ENCODE results near the gene CDCA7.
"Not testable (repeated sequence)": the region's sequence is repeated elsewhere in the genome, so short reads cannot be mapped to it uniquely, and the experiment has no call there.

The CDCA7 gene

GRCh38 chr2:173370198-173370597, 15.5 kb downstream of the CDCA7 start:
- DNase-seq = no peak

GRCh38 chr2:173371023-173371422, 16.4 kb downstream of the CDCA7 start:
- DNase-seq = no peak

DNA sequence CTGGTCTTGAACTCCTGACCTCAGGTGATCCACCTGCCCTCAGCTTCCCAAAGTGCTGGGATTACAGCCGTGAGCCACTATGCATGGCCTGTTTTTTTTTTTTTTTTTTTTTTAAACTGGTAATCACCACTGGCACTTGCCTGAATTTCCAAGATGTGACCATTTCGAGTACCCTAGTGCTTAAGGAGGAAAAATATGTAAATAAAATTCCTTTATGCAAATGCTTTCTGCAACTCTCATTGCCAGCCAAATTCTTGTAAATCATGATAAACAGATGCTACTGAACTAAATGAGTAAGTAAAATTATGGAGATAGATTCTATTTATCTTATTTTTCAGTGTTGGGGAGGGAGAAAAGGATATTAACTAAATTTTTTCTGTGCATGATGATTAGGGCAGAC, 18.6 kb downstream of the CDCA7 start:
- no peak for DNase-seq

DNA sequence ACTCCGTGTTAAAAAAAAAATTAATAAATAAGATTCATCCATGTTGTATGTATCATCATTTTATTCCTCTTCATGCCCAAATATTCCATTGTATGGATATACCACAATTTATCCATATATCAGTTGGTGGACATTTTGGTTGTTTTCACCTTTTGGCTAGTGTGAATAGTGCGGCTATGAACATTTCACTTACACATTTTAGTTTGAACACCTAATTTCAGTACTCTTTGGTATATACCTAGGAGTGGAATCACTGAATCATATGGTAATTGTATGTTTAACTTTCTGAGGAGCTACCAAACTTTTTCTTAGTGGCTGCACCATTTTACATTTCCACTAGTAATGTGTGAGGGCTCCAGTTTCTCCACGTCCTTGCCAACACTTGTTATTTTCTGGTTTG, 20.0 kb downstream of the CDCA7 start:
- DNase-seq = no peak

DNA sequence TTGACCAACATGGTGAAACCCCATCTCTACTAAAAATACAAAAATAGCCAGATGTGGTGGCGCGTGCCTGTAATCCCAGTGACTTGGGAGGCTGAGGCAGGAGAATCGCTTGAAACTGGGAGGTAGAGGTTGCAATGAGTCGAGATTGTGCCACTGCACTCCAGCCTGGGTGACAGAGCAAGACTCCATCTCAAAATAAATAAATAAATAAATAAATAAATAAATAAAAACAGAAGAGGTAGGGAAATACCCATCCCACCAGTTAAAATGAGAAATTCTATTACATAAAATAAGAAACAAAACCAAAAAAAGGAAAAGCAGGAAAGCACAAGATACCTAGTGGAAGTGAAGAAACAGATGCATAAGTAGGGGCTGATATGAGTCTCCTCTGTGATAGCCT, 30.9 kb downstream of the CDCA7 start:
- not testable (repeated sequence) for DNase-seq

GRCh38 chr2:173386021-173386737, 31.5 kb downstream of the CDCA7 start:
- DNase-seq = no peak

DNA sequence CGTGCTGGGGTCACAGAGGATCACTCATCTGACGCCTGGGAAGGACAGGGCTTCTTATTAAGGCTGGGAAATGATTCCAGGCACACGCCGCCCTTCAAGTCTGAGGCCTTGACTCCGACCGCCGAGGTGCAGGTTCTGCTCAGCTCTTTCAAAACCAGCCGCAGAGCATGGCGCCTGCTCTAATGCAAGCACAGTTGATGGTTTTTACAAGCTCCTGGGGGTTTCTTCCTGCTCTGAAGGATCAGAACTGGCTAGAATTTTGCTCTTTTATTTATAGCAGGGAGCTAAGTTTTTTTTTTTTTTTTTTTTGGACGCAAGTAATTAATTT, 32.0 kb downstream of the CDCA7 start:
- no peak for DNase-seq

DNA sequence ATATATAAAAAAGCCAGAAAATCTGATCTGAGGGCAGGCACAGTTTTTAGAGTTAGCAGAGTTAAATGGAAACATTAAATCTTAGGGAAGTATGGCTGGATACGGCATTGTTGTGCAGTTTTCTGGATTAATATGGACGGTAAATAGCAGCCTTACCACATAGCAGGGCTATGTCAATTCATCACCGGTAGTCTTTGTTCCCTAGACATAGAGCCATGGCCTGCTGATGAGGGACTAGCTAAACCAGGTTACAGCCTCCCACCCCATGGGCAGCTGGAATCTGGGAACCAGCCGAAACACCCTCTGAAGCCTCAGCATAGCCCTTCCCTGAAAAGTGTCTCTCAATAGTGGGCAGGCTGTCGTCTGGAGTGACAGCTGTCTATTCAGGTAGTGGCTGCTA, 32.4 kb downstream of the CDCA7 start:
- DNase-seq = no peak

- no peak for DNase-seq
These were observed 33.0 kb downstream of the CDCA7 start for GRCh38 chr2:173387660-173388059.

- no peak for DNase-seq
These were observed 34.1 kb downstream of the CDCA7 start for GRCh38 chr2:173388795-173389194.

DNA sequence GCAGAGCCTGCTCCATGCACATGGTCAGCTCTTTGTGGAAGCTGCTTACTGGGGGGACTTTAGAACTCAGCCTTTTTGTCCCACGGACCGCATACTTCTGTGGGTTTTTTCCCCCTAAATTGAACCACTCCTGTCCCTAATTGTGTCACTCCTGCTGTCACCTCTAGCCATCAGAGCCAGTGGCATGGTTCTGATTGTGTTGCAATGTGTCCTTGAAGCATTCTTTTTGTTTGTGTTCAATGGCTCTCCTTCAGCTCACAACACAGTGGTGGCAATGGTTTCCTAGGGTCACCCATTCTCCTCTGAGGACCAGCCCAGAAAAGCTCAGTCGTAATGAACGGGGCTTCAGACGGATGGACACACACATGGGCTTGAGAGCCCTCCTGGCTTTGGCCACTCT, 35.4 kb downstream of the CDCA7 start:
- DNase-seq = no peak

DNA sequence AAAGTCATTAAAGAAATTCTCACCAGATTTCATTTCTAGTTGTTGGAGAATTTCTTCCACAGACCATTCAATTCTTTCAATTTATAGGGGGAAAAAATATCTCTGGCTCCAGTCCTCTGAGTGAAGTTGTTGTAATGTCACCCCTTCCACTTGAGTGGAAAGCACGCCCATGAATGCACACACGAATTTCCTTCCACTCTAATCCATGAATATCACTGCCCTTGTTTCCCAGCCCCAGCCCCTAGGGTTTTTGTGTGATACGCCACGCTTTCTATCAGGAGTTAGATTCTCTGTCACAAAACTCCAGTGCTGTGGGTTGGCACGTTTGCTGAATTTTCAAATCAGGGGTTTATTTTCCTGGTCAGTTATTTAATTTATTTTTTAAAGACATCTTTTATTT, 38.1 kb downstream of the CDCA7 start:
- DNase-seq = no peak

- DNase-seq = no peak
These were observed 38.5 kb downstream of the CDCA7 start for GRCh38 chr2:173393186-173393585.

DNA sequence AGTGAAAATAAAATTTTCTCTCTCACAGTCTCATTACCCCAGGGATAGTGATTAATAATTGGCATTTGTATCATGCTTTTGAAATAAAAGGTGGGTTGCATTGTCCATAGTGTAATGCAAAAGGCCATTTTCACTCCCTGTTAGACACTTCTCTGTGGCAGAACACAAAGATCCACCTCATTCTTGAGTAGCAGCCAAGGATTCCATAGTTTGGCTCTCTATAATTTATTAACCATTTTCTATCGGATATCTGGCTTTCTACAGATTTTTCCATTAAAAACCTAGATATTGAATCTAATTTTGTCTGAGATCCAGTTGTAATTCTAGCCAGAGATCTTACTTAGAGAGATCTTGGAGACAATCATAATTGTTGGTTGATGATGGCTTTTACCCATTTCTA, 39.0 kb downstream of the CDCA7 start:
- no peak for DNase-seq

DNA sequence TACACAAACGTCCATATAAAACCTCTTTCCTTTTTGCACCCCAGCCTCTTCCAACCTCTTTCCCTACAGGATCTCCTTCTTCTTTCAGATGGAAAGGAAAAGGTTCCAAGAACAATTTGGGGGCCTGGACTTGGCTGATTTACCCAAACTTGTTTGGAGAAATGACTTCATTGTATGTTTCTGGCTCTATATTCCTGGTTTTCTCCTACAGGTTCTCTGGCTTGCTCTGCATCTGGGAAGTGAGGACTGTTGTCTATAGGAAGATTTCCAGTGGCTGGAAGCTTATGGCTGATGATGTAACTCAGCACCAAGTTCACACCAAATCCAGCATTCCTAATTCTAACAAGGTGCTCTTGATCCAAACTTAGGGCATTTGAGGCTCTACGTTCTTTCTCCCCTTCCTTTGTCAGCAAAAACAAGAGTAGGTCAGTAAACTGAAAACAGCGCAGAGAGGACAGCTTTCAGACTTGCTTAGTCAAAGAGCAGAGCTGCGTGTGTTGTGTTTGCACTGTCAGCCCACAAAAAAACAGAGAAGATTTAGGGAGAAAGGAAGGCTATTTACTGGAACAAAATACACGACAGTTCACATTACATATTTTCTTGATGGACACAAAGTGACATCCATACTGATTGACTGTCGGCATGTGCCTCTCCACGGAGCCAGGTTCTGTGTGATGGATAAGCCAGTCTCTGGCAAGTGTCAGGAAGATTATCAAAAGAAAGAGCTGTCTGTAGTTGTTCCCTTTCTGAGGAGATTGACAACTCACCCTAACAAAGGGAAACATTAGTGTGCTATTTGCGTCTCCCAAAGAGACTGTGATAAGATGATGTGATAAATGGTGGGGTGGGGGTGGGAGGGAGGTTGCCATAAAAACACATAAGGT, 39.7 kb downstream of the CDCA7 start:
- DNase-seq = no peak

GRCh38 chr2:173395567-173396351, 41.1 kb downstream of the CDCA7 start:
- DNase-seq = no peak

DNA sequence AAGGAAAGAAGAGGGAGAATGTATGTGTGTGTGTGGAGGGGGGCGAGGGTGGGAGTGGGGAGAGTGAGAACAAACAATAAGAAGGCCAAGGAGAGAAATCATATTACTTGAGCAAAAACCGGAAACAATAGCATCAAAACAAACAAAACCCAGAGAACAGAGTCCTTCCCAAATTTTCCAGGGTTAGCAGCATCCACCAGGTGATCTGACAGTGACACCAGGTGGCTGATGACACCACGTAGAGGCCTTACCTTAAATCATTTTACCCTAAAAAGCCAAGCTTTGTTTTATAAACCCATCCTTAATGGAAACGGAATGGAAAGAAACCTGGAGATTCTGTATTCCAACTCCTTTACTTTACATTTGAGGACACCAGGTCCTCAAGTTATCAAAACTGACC, 42.9 kb downstream of the CDCA7 start:
- DNase-seq = no peak

- DNase-seq = no peak
These were observed 44.6 kb downstream of the CDCA7 start for GRCh38 chr2:173399229-173399628.

DNA sequence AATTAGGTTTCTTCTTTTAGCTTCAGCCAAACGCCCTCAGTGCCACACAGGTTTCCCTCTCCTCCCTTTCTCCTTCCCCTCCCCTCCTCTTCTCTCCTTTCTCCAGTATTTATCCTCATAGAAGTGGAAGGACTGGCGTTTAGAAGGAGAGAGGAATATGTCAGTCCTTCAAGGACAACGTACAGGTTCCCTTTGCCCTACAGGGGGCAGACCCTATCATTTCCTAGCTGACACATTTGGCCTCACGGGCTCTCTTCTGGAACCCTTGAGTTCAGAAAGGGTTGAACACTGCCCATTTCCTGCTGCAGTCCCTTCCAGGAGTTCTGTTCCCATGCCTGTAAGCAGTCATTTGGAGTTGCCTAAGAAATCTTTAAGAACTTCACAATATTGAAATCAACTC, 46.1 kb downstream of the CDCA7 start:
- no peak for DNase-seq

GRCh38 chr2:173401716-173402326, 47.1 kb downstream of the CDCA7 start:
- no peak for DNase-seq

GRCh38 chr2:173402405-173402974, 47.8 kb downstream of the CDCA7 start:
- peak; percentile 80 for DNase-seq

GRCh38 chr2:173404841-173405750, 50.4 kb downstream of the CDCA7 start:
- no peak for DNase-seq
